Chondrocyte (in vitro differentiated cells): ENCODE measurements around the gene ACSS1. TPM values are rescaled to one million over a fixed set of nuclear protein-coding genes. Genes with fewer than 3 reads are reported as not detected.
A peak's percentile ranks its signal among the peaks of the same experiment; 100 is the strongest.

Experiments
- DNase-seq: peaks from one replicate; pipeline ENCODE4 v3.0.0; 2021; ENCODE audit warnings: mixed read lengths, low spot score
- H3K27ac Mint-ChIP-seq: one replicate; pipeline ENCODE4 v1.8.0; 2021; ENCODE audit warnings: mild to moderate bottlenecking, moderate library complexity, mixed read lengths; ENCODE audit not compliant: unreplicated experiment
- H3K27me3 Mint-ChIP-seq: 2 replicates; pipeline ENCODE4 v1.8.0; 2021; ENCODE audit warnings: low read depth, mixed read lengths
- H3K36me3 Mint-ChIP-seq: 2 replicates; pipeline ENCODE4 v1.8.0; 2021; ENCODE audit warnings: low read depth, mixed read lengths
- H3K4me1 Mint-ChIP-seq: 2 replicates; pipeline ENCODE4 v1.8.0; 2021; ENCODE audit warnings: low read depth, mild to moderate bottlenecking, mixed read lengths
- H3K4me3 Mint-ChIP-seq: one replicate; pipeline ENCODE4 v1.8.0; 2021; ENCODE audit warnings: mild to moderate bottlenecking, moderate library complexity, mixed read lengths; ENCODE audit not compliant: unreplicated experiment
- H3K9me3 Mint-ChIP-seq: 2 replicates; pipeline ENCODE4 v1.8.0; 2021; ENCODE audit warnings: low read depth, mixed read lengths
- total RNA-seq: library from RNA; stranded (reverse); gene quantifications from 3 replicates; pipeline ENCODE4 v1.2.1, GENCODE V29; 2021
- TF ChIP-seq, protein P1 (sequence below): fragments of 200-600 bp; sonication (generic); IDR thresholded peaks from 2 replicates; pipeline ENCODE4 v1.5.0; 2021; ENCODE audit warnings: antibody characterized with exemption, mild to moderate bottlenecking, moderate library complexity

ACSS1 gene
- total RNA-seq, 1 donor from 2014 or later: 5.5 TPM

DNA sequence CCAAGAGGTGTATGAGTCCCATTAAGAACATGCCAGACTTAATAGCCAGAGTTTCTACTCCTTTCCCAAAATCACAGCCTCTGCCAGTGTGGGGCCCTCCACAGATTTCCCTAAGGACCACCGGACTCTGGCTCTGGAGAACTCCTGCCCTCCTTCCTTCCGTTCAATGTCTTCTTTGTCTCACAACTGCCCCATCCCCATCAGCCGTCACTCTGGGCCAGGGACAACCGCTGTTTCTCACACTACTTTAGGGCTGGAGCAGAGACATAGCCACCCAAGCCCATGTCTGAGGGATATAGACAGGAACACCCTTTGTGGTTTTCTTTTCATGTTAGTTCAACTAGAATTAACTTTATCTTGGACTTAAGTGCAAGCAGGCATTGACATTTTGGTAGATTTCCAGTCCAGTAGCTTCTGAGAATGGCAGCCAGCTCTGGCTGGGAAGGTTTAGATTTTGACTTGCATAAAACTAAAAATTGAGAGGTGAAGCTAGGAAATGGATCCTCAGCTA lies 6.7 kb upstream of the ACSS1 start:
- no peak for DNase-seq
- no peak overlapping the region for H3K4me3 Mint-ChIP-seq
- no peak overlapping the region for H3K27ac Mint-ChIP-seq
- H3K27me3 Mint-ChIP-seq: peaks cover 65% of the 10 kb centered on the region
- peaks cover 3% of the 10 kb centered on the region for H3K9me3 Mint-ChIP-seq
- H3K4me1 Mint-ChIP-seq: peaks cover 3% of the 10 kb centered on the region
- TF ChIP-seq, protein P1, sequence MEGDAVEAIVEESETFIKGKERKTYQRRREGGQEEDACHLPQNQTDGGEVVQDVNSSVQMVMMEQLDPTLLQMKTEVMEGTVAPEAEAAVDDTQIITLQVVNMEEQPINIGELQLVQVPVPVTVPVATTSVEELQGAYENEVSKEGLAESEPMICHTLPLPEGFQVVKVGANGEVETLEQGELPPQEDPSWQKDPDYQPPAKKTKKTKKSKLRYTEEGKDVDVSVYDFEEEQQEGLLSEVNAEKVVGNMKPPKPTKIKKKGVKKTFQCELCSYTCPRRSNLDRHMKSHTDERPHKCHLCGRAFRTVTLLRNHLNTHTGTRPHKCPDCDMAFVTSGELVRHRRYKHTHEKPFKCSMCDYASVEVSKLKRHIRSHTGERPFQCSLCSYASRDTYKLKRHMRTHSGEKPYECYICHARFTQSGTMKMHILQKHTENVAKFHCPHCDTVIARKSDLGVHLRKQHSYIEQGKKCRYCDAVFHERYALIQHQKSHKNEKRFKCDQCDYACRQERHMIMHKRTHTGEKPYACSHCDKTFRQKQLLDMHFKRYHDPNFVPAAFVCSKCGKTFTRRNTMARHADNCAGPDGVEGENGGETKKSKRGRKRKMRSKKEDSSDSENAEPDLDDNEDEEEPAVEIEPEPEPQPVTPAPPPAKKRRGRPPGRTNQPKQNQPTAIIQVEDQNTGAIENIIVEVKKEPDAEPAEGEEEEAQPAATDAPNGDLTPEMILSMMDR: no peak
- no peaks in the 10 kb centered on the region for H3K36me3 Mint-ChIP-seq

DNA sequence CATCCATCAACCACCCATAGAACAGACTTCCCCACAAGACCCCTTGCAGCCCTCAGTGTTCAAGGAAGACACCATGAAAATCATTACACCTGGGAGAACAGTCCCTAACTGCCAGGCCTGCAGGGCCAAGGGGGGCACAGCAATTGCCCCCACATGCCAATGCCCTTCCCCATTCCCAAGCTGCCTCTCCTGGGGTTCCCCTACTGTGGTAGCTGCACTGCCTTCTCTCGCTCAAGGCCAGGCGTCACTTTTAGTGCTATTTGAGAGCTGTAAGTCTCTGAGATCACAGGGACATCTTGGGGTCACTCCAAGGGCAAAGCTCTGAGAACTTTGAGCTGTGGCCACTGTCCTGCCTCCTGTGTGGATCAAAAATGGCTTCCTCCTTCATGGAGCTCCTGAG lies 6.0 kb upstream of the ACSS1 start:
- Mint-ChIP-seq H3K27me3 (peaks cover 62% of the 10 kb centered on the region), H3K4me3 (no peak overlapping the region), H3K9me3 (peaks cover 3% of the 10 kb centered on the region), H3K4me1 (peaks cover 4% of the 10 kb centered on the region), H3K36me3 (no peaks in the 10 kb centered on the region), H3K27ac (no peak overlapping the region)
- peak; percentile 34 for DNase-seq
- TF ChIP-seq, protein P1: no peak

DNA sequence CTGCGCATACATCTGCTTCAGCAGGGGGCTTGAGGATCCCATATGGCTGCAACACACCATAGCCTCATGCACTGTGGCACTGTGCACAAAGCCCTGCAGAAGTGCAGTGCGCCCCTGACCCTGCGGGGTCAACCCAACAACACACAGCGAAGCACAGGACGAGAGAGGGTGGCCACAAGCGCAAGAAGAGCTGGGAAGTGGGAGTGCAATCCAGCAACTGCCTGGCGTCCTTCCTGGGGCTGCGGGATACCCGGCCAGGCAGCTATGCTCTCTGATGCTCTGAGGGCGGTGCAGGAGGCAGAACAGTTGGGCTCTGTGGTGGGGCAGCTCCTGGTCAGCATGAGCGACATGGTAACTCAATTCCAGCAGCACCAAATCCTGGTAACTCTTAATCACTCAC lies 5.6 kb upstream of the ACSS1 start:
- Mint-ChIP-seq H3K4me1 (peaks cover 7% of the 10 kb centered on the region), H3K36me3 (no peaks in the 10 kb centered on the region), H3K27me3 (peaks cover 60% of the 10 kb centered on the region), H3K4me3 (no peak overlapping the region), H3K27ac (no peak overlapping the region), H3K9me3 (peaks cover 1% of the 10 kb centered on the region)
- TF ChIP-seq, protein P1: no peak
- no peak for DNase-seq

DNA sequence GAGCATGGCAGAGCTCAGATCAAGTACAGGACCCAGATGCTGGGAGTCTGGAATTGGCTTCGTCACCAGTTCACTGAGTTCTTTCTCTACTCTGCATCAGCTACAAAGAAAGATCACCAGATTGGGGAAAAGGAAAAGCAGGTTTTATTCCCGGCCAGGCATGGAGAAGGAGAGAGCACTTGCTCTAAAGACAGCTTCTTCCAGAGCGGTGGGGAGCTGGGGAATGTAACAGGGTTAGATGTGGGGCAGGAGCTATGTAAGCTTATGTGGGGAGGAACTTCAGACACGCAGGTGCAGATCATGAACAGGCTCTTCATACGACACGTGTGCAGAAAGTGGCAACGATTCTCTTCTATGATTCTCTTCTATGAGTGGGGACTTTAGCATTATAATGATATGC lies 4.9 kb upstream of the ACSS1 start:
- Mint-ChIP-seq H3K27me3 (peaks cover 60% of the 10 kb centered on the region), H3K36me3 (no peaks in the 10 kb centered on the region), H3K4me1 (peaks cover 7% of the 10 kb centered on the region), H3K4me3 (no peak overlapping the region), H3K27ac (no peak overlapping the region), H3K9me3 (no peaks in the 10 kb centered on the region)
- no peak for DNase-seq
- TF ChIP-seq, protein P1: no peak

DNA sequence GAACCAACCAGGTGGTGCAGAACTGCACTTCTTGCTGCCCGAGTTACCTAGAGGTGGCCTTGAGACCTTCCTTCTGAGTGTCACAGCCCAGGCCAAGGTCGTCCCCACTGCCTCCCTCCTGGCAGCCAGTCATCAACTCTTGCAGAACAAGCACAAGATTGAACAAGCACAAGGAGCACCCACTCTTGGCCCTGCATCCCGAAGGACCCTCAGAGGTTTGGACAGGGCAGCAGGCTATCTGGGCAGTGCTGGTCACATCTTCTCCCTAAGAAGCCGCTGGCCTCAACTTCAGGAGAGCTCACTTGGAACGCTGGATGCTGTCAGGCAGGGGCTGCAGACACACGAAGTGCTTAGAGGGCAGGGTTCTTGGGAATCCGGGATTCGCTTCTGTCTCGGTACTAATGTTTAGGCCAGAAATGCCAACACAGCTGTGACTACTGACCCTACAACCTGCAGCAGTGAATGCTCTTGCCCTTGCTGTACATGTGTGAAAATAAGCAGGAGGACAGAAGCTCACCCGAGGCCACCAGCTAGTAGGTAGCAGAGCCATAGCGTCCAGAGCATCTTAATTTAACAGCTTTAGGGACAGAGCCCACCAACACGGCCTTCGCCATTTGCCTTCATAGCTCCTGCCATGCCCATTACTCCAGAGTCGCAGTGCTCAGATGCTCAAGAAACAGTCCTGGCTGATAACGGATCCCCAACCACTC lies 4.0 kb upstream of the ACSS1 start:
- Mint-ChIP-seq H3K36me3 (no peaks in the 10 kb centered on the region), H3K4me3 (no peak overlapping the region), H3K4me1 (peaks cover 9% of the 10 kb centered on the region), H3K9me3 (no peaks in the 10 kb centered on the region), H3K27me3 (peaks cover 60% of the 10 kb centered on the region), H3K27ac (no peak overlapping the region)
- TF ChIP-seq, protein P1: no peak
- peak; percentile 29 for DNase-seq
